H1 (cell line): ENCODE measurements around the gene GCLC.

Experiments used
- ASH2L ChIP-seq: fragments of 200-600, 300-600 bp; sonication (generic); IDR thresholded peaks from one replicate; pipeline ENCODE4 v1.7.1; 2017; ENCODE audit warnings: low read length
- ATF3 ChIP-seq: IDR thresholded peaks from 2 replicates; pipeline ENCODE4 v1.6.1; 2011; ENCODE audit warnings: low read depth, mild to moderate bottlenecking, low read length; ENCODE audit not compliant: insufficient read depth
- BACH1 ChIP-seq: IDR thresholded peaks from 2 replicates; pipeline ENCODE4 v1.6.1; 2012; ENCODE audit warnings: low read length, improper control_type of control experiment
- CBX8 ChIP-seq: fragments of 300-800, 300-1000 bp; sonication (generic); IDR thresholded peaks from 2 replicates; pipeline ENCODE4 v1.7.1; 2016; ENCODE audit warnings: low read depth, low read length, borderline replicate concordance
- EP300 ChIP-seq, 2 experiments: IDR thresholded peaks; 1 replicate in 1 of 2; 2 replicates in 1 of 2; pipeline ENCODE4 v1.6.1; 2011 to 2012; ENCODE audit warnings: low read depth in 2 of 2, low read length in 2 of 2, mild to moderate bottlenecking in 2 of 2, borderline replicate concordance in 1 of 2, inconsistent platforms in 1 of 2, moderate library complexity in 1 of 2
- GABPA ChIP-seq: IDR thresholded peaks from 2 replicates; pipeline ENCODE4 v1.6.1; 2011; ENCODE audit warnings: mild to moderate bottlenecking, low read length, moderate library complexity, borderline replicate concordance; ENCODE audit not compliant: insufficient read depth
- POLR2A ChIP-seq, 2 experiments: IDR thresholded peaks; 1 replicate in 1 of 2; 2 replicates in 1 of 2; pipeline ENCODE4 v1.6.1; 2011; ENCODE audit warnings: low read depth in 2 of 2, low read length in 2 of 2, mild to moderate bottlenecking in 2 of 2; ENCODE audit errors: control extremely low read depth in 1 of 2
- POLR2AphosphoS5 ChIP-seq: IDR thresholded peaks from 2 replicates; pipeline ENCODE4 v1.6.1; 2011; ENCODE audit warnings: low read depth, low read length
- RAD21 ChIP-seq, 2 experiments: IDR thresholded peaks in 1 of 2; conservative IDR thresholded peaks in 1 of 2; 2 replicates each; pipeline ENCODE4 v1.6.1; 2011; ENCODE audit warnings: low read depth in 2 of 2, low read length in 2 of 2, improper control_type of control experiment in 1 of 2, inconsistent platforms in 1 of 2, mild to moderate bottlenecking in 1 of 2, moderate library complexity in 1 of 2
- RNF2 ChIP-seq: fragments of 200-900, 300-1000 bp; sonication (generic); IDR thresholded peaks from 2 replicates; pipeline ENCODE4 v1.7.1; 2016; ENCODE audit warnings: borderline replicate concordance, low read depth, mild to moderate bottlenecking, antibody characterized with exemption, low read length; ENCODE audit not compliant: poor library complexity, severe bottlenecking; ENCODE audit errors: missing control alignments
- TAF7 ChIP-seq: optimal IDR thresholded peaks from 2 replicates; pipeline ENCODE3; 2011; ENCODE audit warnings: low read depth, mild to moderate bottlenecking, inconsistent platforms, low read length, moderate library complexity, borderline replicate concordance
- TF ChIP-seq, protein P1 (sequence below), 3 experiments: IDR thresholded peaks; 1 replicate in 2 of 3; 2 replicates in 1 of 3; pipeline versions ENCODE4 v1.5.1 to v1.6.1; 2011; ENCODE audit warnings: low read length in 3 of 3, mild to moderate bottlenecking in 3 of 3, inconsistent platforms in 2 of 3, low read depth in 1 of 3, moderate library complexity in 1 of 3; ENCODE audit not compliant: insufficient read depth in 1 of 3; ENCODE audit errors: control extremely low read depth in 1 of 3

GRCh38 chr6:53566755-53567154 is 21.9 kb upstream of the GCLC start:
- TF ChIP-seq GABPA, result no peak
- TF ChIP-seq BACH1, result no peak
- TF ChIP-seq POLR2A (IDR thresholded peaks at IDR 0.05; ENCODE audit: control extremely low read depth in 1 of 2, low read depth in 2 of 2, low read length in 2 of 2), result no peak
- TF ChIP-seq, protein P1, sequence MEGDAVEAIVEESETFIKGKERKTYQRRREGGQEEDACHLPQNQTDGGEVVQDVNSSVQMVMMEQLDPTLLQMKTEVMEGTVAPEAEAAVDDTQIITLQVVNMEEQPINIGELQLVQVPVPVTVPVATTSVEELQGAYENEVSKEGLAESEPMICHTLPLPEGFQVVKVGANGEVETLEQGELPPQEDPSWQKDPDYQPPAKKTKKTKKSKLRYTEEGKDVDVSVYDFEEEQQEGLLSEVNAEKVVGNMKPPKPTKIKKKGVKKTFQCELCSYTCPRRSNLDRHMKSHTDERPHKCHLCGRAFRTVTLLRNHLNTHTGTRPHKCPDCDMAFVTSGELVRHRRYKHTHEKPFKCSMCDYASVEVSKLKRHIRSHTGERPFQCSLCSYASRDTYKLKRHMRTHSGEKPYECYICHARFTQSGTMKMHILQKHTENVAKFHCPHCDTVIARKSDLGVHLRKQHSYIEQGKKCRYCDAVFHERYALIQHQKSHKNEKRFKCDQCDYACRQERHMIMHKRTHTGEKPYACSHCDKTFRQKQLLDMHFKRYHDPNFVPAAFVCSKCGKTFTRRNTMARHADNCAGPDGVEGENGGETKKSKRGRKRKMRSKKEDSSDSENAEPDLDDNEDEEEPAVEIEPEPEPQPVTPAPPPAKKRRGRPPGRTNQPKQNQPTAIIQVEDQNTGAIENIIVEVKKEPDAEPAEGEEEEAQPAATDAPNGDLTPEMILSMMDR (IDR thresholded peaks at IDR 0.05; ENCODE audit: control extremely low read depth in 1 of 3, insufficient read depth in 1 of 3, low read depth in 1 of 3, low read length in 3 of 3), result no peak
- TF ChIP-seq ASH2L, result no peak
- TF ChIP-seq TAF7, result no peak
- no peak for TF ChIP-seq CBX8
- TF ChIP-seq EP300 (IDR thresholded peaks at IDR 0.05; ENCODE audit: borderline replicate concordance in 1 of 2, low read depth in 2 of 2, low read length in 2 of 2), result no peak
- TF ChIP-seq ATF3, result no peak
- TF ChIP-seq RAD21 (IDR thresholded peaks at IDR 0.05 in 1 of 2, conservative IDR thresholded peaks at IDR 0.05 in 1 of 2; ENCODE audit: low read depth in 2 of 2, low read length in 2 of 2), result no peak
- no peak for TF ChIP-seq POLR2AphosphoS5
- TF ChIP-seq RNF2, result no peak
